CD4-positive, alpha-beta T cell treated with Interferon gamma for 1 hour (primary cell): ENCODE measurements around the gene ZFPL1.

Experiments used
- DNase-seq: peaks from one replicate; pipeline ENCODE4 v3.0.0-alpha.2; 2020

ZFPL1 gene

DNA sequence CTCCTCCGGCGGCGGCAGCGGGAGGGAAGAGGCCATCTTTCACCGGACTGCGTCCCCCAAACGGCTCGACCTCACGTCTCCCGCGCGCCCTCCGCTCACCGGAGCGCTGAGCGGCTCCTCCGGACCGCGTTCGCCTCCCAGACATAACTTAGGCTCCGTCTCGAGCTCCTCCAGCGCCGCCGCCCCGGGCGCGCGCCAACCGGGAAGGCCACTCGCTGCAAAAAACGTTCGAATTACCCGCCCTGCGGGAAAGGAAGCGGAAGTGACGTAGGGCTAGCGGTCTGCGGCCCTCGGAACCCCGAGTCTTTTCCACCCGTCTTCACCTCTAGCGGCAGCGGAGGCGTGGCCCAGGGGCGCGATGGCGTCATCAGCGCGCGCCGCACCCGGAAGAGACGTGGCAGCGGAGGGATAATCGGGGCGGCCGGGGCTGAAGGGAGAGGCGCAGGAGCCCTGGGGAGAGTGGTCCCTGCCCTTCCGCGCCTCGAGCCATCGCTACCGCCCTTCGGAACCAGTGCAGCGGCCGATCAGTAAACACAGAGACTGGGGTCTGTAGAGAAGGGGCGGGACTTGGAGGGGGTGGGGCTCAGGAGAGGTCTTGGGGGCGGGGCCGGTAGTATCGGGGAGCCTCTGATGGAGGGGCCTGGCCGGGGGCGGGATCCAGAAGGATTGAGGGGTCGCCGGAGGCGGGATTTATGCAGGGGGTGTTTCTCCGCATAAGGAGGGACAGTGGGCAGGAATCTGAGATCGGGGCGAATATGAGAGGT lies at the start of gene ZFPL1, which contains the start of gene CDCA5:
Gene ZFPL1, plus strand, starts transcription at position 389 of the 764 bp plus-strand sequence. CDS start 477 bp downstream, outside the sequence.
Gene CDCA5, minus strand, starts transcription at position 207 of the 764 bp plus-strand sequence. Its CDS starts 62 bp downstream, at position 145.
- DNase-seq = peak; percentile 96

GRCh38 chr11:65034423-65034822 lies 49.6 kb upstream of the ZFPL1 start:
- no peak for DNase-seq

DNA sequence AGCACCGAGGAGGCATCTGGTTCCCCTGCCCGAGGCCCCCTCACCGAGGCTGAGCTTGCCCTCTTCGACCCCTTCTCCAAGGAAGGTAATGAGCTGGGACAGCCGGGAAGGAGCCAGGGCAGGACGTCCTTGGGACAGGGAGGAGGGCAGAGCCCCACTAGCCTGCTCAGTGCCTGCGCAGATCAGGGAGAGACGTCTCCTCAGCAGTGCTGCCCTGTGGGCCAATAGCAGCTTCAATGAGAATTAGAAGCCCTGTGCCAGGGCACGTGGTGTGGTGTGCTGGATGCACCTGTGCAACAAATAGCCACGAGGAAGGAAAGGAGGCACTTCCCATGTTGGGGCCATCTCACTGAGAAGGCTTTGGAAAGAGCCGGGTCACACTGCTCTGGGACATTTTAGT lies 48.4 kb upstream of the ZFPL1 start:
- DNase-seq = no peak

DNA sequence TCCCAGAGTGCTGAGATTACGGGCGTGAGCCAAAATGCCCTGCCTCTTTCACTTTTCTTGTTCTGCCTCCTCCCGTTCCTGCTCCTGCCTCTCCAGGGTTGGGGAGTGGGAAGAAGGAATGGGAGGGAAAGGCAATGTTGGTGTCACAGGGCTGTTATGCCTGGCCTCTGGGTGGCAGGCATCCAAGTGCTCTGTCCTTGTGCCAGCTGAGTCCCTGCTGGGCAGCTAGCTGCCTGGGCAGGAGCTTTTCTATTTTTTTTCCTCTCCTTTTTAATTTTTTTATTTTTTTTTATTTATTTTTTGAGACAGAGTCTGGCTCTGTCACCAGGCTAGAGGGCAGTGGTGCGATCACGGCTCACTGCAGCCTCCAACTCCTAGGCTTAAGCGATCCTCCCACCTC lies 47.1 kb upstream of the ZFPL1 start:
- DNase-seq = no peak

GRCh38 chr11:65040520-65040846 lies 43.5 kb upstream of the ZFPL1 start:
- DNase-seq = no peak

DNA sequence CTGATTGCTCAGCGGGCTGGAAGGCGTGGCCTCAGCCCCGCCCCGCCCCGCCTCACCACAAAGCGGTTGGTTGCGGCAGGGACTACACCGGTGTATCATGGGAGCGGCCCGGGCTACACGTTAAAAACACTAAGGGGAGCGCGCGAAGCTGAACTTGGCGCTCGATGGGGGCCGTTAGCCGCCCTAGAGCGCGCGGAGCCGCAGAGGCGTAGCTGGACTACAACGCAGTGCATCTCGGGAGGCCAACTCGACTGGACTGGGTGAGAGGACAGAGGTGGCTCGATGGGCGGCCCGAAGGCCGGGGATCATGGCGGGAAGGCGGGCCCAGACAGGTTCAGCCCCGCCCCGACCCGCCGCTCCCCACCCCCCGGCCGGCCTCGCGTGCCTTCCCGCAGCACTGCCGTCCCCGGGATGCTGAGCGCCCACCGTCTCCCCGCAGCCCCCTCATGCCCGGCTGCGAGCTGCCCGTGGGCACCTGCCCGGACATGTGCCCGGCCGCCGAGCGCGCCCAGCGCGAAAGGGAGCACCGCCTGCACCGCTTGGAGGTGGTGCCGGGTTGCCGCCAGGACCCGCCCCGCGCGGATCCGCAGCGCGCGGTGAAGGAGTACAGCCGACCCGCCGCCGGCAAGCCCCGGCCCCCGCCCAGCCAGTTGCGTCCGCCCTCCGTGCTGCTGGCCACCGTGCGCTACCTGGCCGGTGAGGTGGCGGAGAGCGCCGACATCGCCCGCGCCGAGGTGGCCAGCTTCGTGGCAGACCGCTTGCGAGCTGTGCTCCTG lies 43.0 kb upstream of the ZFPL1 start, which contains the start of gene SAC3D1:
Gene SAC3D1, plus strand, starts transcription at position 364 of the 776 bp plus-strand sequence. Its CDS starts 83 bp downstream, at position 447.
- peak; percentile 89 for DNase-seq

GRCh38 chr11:65042891-65043290 lies 41.1 kb upstream of the ZFPL1 start:
- no peak for DNase-seq

DNA sequence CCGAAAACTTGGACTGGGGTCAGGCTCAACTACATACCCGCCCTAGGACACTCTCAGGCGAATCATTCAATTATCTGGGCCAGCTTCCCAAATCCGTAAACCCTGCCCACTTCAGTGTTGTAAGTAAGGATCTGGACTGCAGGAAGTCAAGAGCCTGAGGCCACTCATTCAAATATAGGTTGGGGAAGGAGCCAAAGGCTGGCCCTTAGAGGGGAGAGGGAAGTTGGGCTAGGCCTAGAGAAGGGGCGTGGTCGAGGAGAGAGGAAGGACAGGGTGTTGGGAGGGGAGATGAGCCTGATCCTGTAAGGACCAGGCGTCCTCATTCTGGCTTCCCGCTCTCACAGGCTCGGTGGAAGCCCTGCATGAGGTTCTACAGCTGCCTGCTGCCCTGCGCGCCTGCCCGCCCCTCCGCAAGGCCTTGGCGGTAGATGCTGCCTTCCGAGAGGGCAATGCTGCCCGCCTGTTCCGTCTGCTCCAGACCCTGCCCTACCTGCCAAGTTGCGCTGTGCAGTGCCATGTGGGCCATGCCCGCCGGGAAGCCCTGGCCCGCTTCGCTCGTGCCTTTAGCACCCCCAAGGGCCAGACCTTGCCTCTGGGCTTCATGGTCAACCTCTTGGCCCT lies 40.0 kb upstream of the ZFPL1 start:
- DNase-seq = peak; percentile 35

- DNase-seq = no peak
Measured at GRCh38 chr11:65045061-65045460, 39.0 kb upstream of the ZFPL1 start.

GRCh38 chr11:65045728-65046127 lies 38.3 kb upstream of the ZFPL1 start:
- DNase-seq = no peak

DNA sequence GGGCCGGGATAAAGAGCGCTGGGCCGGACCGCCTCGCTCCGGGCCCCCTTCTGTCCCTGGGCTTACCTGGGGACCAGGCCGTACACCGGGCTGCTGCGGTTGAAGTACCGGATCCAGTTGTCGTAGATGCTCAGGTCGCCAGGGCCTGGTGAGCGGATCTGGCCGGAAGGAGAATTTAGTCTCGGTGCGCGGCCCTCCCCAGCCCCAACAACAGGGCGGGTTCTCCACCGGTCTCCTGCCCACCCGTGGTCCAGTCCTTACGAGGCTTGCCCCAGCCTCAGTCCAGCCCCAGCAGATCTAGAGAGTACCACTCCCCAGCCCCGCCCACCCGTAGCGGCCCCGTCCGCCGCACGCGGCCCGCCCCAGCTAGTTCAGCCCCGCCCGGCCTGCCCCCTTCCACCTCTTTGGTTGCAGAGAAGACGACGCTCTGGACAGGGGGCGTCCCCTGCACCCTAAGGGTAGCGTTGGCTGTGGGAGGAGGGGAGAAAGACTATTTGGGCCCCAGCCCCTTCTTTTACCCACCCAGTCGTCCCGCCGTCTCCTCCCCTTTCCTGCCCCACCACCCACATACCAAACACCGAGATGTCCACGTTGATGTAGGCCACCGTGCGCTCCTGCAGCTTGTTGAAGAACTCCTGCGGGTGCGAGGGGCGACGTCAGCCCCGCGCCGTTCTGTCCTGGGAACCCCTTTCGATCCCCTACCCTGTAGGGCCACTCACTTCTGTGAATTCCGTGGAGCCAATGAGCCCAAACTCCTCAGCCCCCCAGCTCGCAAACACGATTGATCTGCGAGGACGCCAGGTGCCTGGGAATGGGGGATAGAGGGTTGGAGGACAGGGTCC lies 36.2 kb upstream of the ZFPL1 start:
- peak; percentile 8 for DNase-seq

- no peak for DNase-seq
Measured at GRCh38 chr11:65051398-65051858, 32.6 kb upstream of the ZFPL1 start.

DNA sequence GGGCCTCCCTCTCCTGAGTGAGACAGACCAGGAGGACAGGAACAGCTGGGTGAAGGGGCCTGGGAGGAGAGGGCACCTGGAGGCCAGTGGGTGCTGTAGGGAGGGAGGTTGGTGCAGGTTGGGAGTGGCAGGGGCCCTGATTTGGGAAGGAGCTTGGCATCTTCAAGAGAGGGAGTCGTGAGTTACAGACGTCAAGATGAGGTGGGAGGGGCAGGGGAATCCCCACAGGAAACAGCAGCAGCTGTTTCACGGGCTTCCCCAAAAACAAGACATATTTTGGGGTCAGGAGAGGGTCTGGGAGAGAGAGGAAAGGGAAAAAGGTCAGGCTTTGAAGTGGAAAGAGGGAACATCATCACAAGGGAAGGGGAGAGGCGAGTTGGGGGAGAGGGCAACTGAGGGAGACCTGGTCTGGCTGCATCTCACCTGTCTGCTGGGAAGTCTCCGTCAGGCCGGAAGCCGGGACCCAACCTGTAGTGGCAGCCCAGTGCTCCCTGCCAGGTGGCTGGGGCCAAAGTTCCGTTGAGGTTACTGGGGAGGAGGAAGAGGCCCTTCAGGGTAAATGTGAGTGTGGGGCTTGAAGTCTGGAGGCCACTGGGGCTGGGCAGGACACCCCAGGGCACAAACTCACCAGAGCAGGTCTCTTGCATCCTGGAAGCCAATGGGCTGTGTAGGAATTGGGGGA lies 30.1 kb upstream of the ZFPL1 start:
- peak; percentile 4 for DNase-seq

DNA sequence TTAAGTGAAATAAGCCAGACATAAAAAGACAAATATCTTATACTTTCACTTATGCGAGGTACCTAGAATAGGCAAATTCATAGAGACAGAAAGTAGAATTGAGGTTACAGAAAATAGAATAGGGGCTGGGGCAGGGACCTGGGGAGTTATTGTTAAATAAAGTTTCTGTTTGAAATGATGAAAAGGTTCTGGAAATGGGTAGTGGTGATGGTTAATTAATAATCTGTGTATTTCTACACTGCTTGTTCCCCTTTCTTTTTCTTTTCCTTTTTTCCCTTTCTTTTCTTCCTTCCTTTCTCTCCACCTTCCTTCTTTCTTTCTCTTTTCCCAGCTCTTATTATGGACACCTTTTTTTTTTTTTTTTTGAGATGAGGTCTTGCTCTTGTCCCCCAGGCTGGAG lies 28.5 kb upstream of the ZFPL1 start:
- DNase-seq = no peak

- DNase-seq = no peak
Measured at GRCh38 chr11:65056999-65057398, 27.0 kb upstream of the ZFPL1 start.

DNA sequence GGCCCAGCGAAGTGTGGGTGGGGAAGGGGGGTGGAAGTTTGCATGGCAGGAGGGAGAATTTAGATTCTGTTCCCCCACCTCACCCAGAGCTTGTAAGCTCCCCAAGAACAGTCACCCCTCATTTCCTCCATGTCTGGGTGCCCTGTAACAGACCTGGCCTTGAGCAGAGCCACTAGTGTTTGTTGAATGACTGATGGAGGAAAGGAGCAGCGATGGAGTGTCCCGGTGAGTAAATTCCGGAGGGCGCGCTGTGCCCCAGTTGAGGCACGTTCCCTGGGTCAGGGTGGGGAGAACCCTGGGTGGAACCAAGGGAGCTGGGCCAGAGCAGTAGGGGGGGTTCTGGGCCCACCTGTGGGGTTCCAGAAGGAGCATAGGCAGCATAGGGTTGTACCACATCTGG lies 26.5 kb upstream of the ZFPL1 start:
- DNase-seq = no peak

- no peak for DNase-seq
Measured at GRCh38 chr11:65058012-65058411, 26.0 kb upstream of the ZFPL1 start.

DNA sequence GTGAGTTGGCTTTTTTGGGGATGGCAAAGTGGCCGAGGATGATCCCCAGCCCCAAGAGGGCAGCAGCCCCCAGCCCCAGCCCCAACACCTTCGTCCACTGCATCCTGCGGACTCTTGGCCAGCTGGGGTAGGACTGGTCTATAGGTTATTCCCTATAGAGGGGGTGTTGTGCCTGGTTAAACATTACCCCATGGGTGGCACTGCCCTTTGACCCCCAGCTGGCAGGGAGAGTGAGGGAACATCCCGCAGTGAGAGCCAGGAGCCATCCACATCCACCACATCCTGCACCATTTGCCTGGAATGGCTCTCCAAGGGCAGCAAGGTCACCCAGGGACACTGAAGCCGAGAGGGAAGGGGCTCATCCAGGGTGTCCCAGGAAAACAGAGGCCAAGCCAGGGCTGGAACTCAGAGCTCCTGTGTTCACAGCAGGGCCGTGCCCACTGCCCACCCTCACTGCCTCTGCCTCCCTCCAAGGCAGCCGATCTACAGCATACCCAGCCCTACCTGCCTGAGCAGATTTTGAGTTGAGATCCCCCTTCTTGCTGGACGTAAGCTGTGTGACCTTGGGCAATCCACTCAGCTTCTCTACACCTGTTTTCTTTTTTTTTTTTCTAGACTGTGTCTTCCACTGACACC lies 25.5 kb upstream of the ZFPL1 start, which contains the start of gene NAALADL1:
Gene NAALADL1, minus strand, starts transcription at position 135 of the 636 bp plus-strand sequence. Its CDS starts 32 bp downstream, at position 103.
- DNase-seq = no peak

- DNase-seq = no peak
Measured at GRCh38 chr11:65059523-65059922, 24.5 kb upstream of the ZFPL1 start.

DNA sequence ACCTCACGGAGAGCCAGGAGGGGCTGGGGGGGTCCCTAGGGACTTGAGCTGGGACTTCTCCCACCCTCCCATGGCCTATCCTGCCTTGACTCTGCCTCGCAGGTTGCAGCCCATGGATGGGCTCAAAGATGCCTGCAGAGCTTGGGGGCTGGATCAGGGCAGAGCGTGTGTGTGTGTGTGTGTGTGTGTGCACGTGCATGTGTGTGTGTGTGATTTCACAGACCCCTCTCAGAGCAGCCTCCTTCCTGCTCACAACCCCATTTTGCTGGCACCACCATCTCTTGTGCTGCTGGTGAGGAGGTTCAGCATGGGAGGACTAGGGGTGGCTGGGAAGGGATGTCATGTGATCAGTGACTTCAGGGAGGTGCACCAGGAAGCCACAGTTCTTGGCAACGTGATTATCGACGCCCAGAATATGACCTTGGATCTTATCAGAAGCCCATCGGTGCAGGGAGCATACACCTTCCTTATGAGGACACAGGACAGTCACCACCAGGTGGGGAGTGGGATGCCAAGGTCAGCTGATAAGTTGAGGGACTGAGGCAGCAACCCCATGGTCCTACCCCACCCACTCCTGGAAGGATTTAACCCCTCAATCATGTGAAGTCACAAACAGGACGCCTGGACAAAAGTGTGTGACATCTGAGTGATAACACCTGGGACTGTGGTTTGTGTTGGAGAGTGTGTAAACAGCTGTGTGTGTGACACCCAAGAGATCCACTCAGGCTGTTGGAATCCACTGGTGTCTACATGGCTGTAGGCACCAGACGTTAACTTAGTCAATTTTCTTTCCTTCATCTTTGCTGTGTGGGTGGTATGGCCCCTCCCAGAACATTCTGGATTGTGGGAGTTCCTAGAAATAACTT lies 23.8 kb upstream of the ZFPL1 start:
- no peak for DNase-seq
